Upper lobe of right lung (tissue), 1 donor: ENCODE results near the gene CC2D1A. TPM values are rescaled to one million over a fixed set of nuclear protein-coding genes. Genes with fewer than 3 reads are reported as not detected.

Experiments used
- ATAC-seq: fragments of 200-7000 bp; cut with Tn5 transposase; one replicate; pipeline ENCODE4 v1.9.1; 2020; ENCODE audit warnings: mild to moderate bottlenecking, moderate library complexity
- DNase-seq: peaks from one replicate; pipeline ENCODE4 v3.0.0-alpha.2; 2020
- H3K27ac ChIP-seq: fragments of 200-600 bp; one replicate; pipeline ENCODE4 v1.8.0; 2022
- H3K27me3 ChIP-seq: fragments of 200-600 bp; one replicate; pipeline ENCODE4 v1.8.0; 2022; ENCODE audit warnings: mild to moderate bottlenecking
- H3K36me3 ChIP-seq: fragments of 200-600 bp; one replicate; pipeline ENCODE4 v1.8.0; 2022
- H3K4me1 ChIP-seq: fragments of 200-600 bp; one replicate; pipeline ENCODE4 v1.8.0; 2022
- H3K4me3 ChIP-seq: fragments of 200-600 bp; one replicate; pipeline ENCODE4 v1.8.0; 2022; ENCODE audit warnings: mild to moderate bottlenecking
- H3K9me3 ChIP-seq: fragments of 200-600 bp; one replicate; pipeline ENCODE4 v1.8.0; 2022
- CTCF ChIP-seq: fragments of 200-600 bp; IDR thresholded peaks from one replicate; pipeline ENCODE4 v1.8.0; 2022; ENCODE audit warnings: antibody characterized with exemption
- intact Hi-C: fragments of 100-400 bp; cut with DNase I; formaldehyde crosslinking; loops from one replicate; pipeline ENCODE4 v1.11.0; 2022
- total RNA-seq: library from RNA; stranded (reverse); fragmentation: NEBNext Ultra II Directional; extraction: Animal tissue kit (Norgen Biotek cat#: 25700); gene quantifications from one replicate; pipeline ENCODE4 v1.2.1, GENCODE V29; 2021
- donor health status: DM: no; HTN: yes; CAD: no; lungs with severe emphysema.

The CC2D1A gene
- total RNA-seq, 1 donor from 2014 or later = 28.9 TPM

GRCh38 chr19:13888281-13888680, 17.7 kb upstream of the CC2D1A start:
- H3K36me3 ChIP-seq = no peaks in the 10 kb centered on the region
- H3K27me3 ChIP-seq = no peaks in the 10 kb centered on the region
- TF ChIP-seq CTCF = no peak
- DNase-seq (no peak), ATAC-seq (no peak)
- H3K4me1 ChIP-seq = no peaks in the 10 kb centered on the region
- intact Hi-C loops = no loop called here
- no peak overlapping the region for H3K27ac ChIP-seq
- H3K4me3 ChIP-seq = no peak overlapping the region
- no peaks in the 10 kb centered on the region for H3K9me3 ChIP-seq

- Histone ChIP-seq H3K4me3 (no peak overlapping the region), H3K27ac (no peak overlapping the region), H3K9me3 (no peaks in the 10 kb centered on the region), H3K27me3 (no peaks in the 10 kb centered on the region), H3K4me1 (no peaks in the 10 kb centered on the region), H3K36me3 (no peaks in the 10 kb centered on the region)
- TF ChIP-seq CTCF = no peak
- DNase-seq (no peak), ATAC-seq (no peak)
- intact Hi-C loops = no loop called here
These were observed 15.9 kb upstream of the CC2D1A start for GRCh38 chr19:13890136-13890535.

GRCh38 chr19:13892870-13893269, 13.1 kb upstream of the CC2D1A start:
- H3K4me1 ChIP-seq = no peaks in the 10 kb centered on the region
- H3K9me3 ChIP-seq = no peaks in the 10 kb centered on the region
- H3K36me3 ChIP-seq = no peaks in the 10 kb centered on the region
- H3K4me3 ChIP-seq = no peak overlapping the region
- no peak overlapping the region for H3K27ac ChIP-seq
- no peak for TF ChIP-seq CTCF
- no peak for DNase-seq
- intact Hi-C loops = no loop called here
- ATAC-seq = no peak
- H3K27me3 ChIP-seq = no peaks in the 10 kb centered on the region

- DNase-seq (no peak), ATAC-seq (no peak)
- TF ChIP-seq CTCF = no peak
- no peaks in the 10 kb centered on the region for H3K4me1 ChIP-seq
- no peak overlapping the region for H3K4me3 ChIP-seq
- H3K36me3 ChIP-seq = no peaks in the 10 kb centered on the region
- no peak overlapping the region for H3K27ac ChIP-seq
- no peaks in the 10 kb centered on the region for H3K9me3 ChIP-seq
- H3K27me3 ChIP-seq = no peaks in the 10 kb centered on the region
- intact Hi-C loops = no loop called here
These were observed 11.4 kb upstream of the CC2D1A start for GRCh38 chr19:13894552-13894951.

GRCh38 chr19:13896227-13896626, 9.8 kb upstream of the CC2D1A start:
- no peak for TF ChIP-seq CTCF
- DNase-seq (no peak), ATAC-seq (no peak)
- no peak overlapping the region for H3K27ac ChIP-seq
- H3K36me3 ChIP-seq = no peaks in the 10 kb centered on the region
- H3K9me3 ChIP-seq = no peaks in the 10 kb centered on the region
- intact Hi-C loops = no loop called here
- no peak overlapping the region for H3K4me3 ChIP-seq
- no peaks in the 10 kb centered on the region for H3K27me3 ChIP-seq
- no peaks in the 10 kb centered on the region for H3K4me1 ChIP-seq

- DNase-seq (no peak), ATAC-seq (no peak)
- Histone ChIP-seq H3K4me3 (no peak overlapping the region), H3K27me3 (no peaks in the 10 kb centered on the region), H3K36me3 (no peaks in the 10 kb centered on the region), H3K27ac (no peak overlapping the region), H3K9me3 (no peaks in the 10 kb centered on the region), H3K4me1 (no peaks in the 10 kb centered on the region)
- intact Hi-C loops = no loop called here
- no peak for TF ChIP-seq CTCF
These were observed 6.6 kb upstream of the CC2D1A start for GRCh38 chr19:13899393-13899792.
